ENCODE measurements around the gene CUEDC2.
A peak's percentile ranks its signal among the peaks of the same experiment; 100 is the strongest.

The CUEDC2 gene

GRCh38 chr10:102432162-102432950 lies at the start of gene CUEDC2:
TSS of gene CUEDC2 (minus strand) at chr10:102432574. CDS start at chr10:102425188, 7,386 bp downstream.
- H3K4me3 ChIP-seq (replicated peaks; ENCODE audit: low read depth, low read length), result peak within 1 kb of the TSS; percentile 93
- peak; percentile 95 for DNase-seq (ENCODE audit: extremely low read depth, insufficient read length)
- no peaks in the 10 kb centered on the region for H3K27me3 ChIP-seq (replicated peaks; ENCODE audit: control insufficient read depth, insufficient read depth, low read length)
- no peak for TF ChIP-seq CTCF (IDR thresholded peaks at IDR 0.05; ENCODE audit: insufficient read depth, low read length, poor library complexity, severe bottlenecking)
- no peaks in the 10 kb centered on the region for H3K36me3 ChIP-seq (ENCODE audit: control insufficient read depth, insufficient read depth, low read length)

- Histone ChIP-seq H3K36me3 (ENCODE audit: control insufficient read depth, insufficient read depth, low read length) (peaks cover 41% of the 10 kb centered on the region), H3K4me3 (replicated peaks; ENCODE audit: low read depth, low read length) (no peak overlapping the region), H3K27me3 (replicated peaks; ENCODE audit: control insufficient read depth, insufficient read depth, low read length) (no peaks in the 10 kb centered on the region)
- no peak for DNase-seq (ENCODE audit: extremely low read depth, insufficient read length)
- TF ChIP-seq CTCF (IDR thresholded peaks at IDR 0.05; ENCODE audit: insufficient read depth, low read length, poor library complexity, severe bottlenecking), result no peak
These were observed 48.0 kb upstream of the CUEDC2 start for GRCh38 chr10:102480396-102480795.

GRCh38 chr10:102479651-102480050 lies 47.3 kb upstream of the CUEDC2 start:
- H3K4me3 ChIP-seq (replicated peaks; ENCODE audit: low read depth, low read length), result no peak overlapping the region
- peaks cover 34% of the 10 kb centered on the region for H3K36me3 ChIP-seq (ENCODE audit: control insufficient read depth, insufficient read depth, low read length)
- no peak for DNase-seq (ENCODE audit: extremely low read depth, insufficient read length)
- no peaks in the 10 kb centered on the region for H3K27me3 ChIP-seq (replicated peaks; ENCODE audit: control insufficient read depth, insufficient read depth, low read length)
- TF ChIP-seq CTCF (IDR thresholded peaks at IDR 0.05; ENCODE audit: insufficient read depth, low read length, poor library complexity, severe bottlenecking), result no peak

GRCh38 chr10:102476466-102477141 lies 44.2 kb upstream of the CUEDC2 start:
- no peak for DNase-seq (ENCODE audit: extremely low read depth, insufficient read length)
- no peak for TF ChIP-seq CTCF (IDR thresholded peaks at IDR 0.05; ENCODE audit: insufficient read depth, low read length, poor library complexity, severe bottlenecking)
- no peak overlapping the region for H3K4me3 ChIP-seq (replicated peaks; ENCODE audit: low read depth, low read length)
- H3K36me3 ChIP-seq (ENCODE audit: control insufficient read depth, insufficient read depth, low read length), result peaks cover 17% of the 10 kb centered on the region
- no peaks in the 10 kb centered on the region for H3K27me3 ChIP-seq (replicated peaks; ENCODE audit: control insufficient read depth, insufficient read depth, low read length)

GRCh38 chr10:102475451-102476040 lies 43.2 kb upstream of the CUEDC2 start:
- DNase-seq (ENCODE audit: extremely low read depth, insufficient read length), result no peak
- TF ChIP-seq CTCF (IDR thresholded peaks at IDR 0.05; ENCODE audit: insufficient read depth, low read length, poor library complexity, severe bottlenecking), result no peak

More at GRCh38 chr10:102475451-102476040, 43.2 kb upstream of the CUEDC2 start:
- Histone ChIP-seq H3K27me3 (replicated peaks; ENCODE audit: control insufficient read depth, insufficient read depth, low read length) (no peaks in the 10 kb centered on the region), H3K4me3 (replicated peaks; ENCODE audit: low read depth, low read length) (no peak overlapping the region), H3K36me3 (ENCODE audit: control insufficient read depth, insufficient read depth, low read length) (peaks cover 11% of the 10 kb centered on the region)
